ENCODE data around the gene IFNW1.

The IFNW1 gene

DNA sequence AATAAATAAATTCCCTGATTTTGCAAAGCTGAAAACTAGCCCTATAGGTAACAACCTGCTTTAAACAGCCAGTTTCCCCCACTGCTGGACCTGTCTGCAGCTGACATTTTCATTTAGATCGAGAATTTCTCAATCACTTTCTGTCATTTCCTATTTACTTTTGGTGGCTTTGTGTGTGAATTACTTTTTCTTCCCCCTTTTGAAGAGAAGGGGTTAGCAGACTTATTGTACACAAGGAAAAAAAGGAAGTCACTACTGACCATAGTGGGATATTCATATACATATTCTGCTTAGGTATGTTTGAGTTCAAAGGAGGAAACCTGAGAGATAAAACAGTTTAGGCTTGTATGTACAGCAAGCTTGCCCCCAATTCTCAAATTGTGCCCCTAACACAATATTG, 36.8 kb downstream of the IFNW1 start:
- DNase-seq: peak; percentile 38

DNA sequence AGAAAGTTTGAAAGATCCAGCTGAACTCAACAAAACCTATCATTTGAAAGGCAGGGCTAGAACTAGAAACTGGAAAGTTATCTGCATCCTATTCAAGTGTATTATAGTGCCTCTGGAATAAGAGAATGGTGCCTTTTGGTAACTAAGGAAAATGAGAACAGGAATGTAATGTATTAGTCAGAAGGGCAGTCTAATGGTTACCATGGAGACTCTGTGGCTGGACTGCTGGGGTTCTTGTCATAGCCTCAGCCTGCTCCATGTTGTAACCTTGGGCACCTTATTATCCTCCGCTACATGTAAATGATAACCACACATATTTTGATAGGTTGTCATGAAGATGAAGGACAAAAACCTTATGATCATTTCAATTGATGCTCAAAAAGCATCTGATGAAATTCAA, 39.3 kb downstream of the IFNW1 start:
- no peak for DNase-seq

DNA sequence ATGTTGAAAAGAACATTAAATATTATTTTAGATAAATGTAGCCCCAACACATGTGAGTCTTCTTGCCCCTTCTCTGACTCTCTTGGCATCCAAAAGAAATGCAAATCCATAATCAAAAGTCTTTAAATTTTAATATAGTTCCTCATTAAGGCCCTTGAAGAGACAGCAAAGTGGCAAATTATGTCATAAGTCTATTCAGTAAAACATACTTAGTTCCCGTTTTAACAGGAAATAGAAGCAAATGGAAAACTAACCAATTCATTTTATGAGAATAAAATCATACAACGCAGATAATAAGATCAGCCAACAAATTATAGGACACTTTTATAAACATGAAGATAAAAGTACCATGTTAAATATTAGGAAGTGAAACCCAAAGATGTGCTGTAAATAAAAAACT, 43.8 kb downstream of the IFNW1 start:
- no peak for DNase-seq

DNA sequence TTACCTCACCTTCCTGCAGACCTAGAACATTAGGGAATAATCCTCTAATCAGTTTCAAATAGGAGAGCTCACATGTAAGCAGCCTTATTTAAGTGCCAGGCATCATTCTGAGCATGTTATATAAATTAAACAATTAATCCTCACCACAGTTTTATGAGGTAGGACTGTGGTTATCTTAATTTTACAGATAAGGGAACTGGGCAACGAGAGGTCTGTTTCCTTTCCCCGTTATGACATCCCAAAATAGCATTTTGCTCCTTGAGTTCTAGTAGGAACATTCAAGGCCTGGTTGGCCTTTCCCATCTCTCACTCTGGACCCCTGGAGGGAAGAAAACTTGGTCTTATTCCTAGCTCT, 44.8 kb downstream of the IFNW1 start:
- no peak for DNase-seq

DNA sequence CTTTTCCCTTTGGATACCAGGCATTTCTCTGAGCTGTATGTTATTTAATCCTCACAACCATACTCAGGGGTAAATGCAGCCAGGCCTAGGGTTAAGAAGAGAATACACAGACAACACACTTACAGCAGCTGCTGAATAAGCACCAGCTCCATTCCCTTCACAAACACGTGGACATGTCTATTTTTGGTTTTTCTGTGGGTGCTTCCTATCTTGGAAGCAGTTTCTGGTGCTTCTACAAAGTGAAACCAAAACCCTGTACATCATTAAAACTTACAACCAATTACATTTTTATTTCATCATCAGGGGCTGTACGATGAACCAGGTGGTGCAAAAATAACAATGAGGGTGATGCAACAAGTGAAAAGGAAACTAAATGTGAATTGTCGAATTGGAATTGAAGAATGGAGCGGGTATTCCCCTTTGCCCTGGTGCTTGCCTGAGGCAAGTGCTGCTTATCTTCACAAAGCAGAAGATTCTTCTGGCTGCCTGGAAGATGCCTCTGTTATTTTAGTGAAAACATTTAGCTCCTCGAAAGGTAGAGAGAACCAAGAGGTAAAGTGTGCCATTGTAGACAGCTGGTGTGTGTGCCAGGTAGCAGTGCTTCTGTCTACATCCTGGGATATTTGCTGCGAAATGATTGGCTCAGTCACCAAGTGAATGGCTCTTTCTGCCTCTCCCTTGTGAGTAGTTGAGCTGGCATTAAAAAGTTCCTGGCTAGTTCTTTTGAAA, 45.3 kb downstream of the IFNW1 start:
- DNase-seq: no peak

DNA sequence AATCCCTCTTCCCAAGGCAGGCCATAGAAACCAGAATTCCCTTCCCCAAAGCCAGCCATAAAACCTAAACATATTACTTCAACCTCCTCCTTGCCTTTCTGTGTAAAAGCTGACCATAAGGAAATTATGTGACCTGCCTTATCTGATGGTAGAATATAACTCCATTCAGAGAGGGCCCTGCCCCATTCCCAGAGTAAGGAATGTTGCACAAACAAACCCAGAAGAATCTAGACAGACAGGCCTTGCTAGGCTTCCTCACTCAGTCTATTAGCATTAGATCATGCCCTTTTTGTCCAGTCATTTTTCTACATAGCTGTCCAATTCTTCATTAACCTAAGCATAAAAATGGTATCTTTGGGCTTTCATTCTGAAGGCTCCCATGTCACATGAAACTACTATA, 46.1 kb downstream of the IFNW1 start:
- no peak for DNase-seq
